Bronchial epithelial cell (primary cell): Measurements from ENCODE around the gene CDH2. TPM values are rescaled to one million over a fixed set of nuclear protein-coding genes. Genes with fewer than 3 reads are reported as not detected.

ENCODE experiments used
- DNase-seq: peaks from one replicate; pipeline ENCODE4 v3.0.0-alpha.2; 2010; ENCODE audit warnings: low read depth
- FAIRE-seq: peaks from 2 replicates; lab custom pipeline; 2011; peaks lifted over from hg19 to GRCh38; lab: Jason Lieb, UNC
- H3K27me3 ChIP-seq: 2 replicates; pipeline ENCODE4 v1.5.1; 2011; ENCODE audit warnings: low read length; ENCODE audit not compliant: control insufficient read depth, insufficient read depth
- H3K36me3 ChIP-seq: 2 replicates; pipeline ENCODE4 v1.5.1; 2011; ENCODE audit warnings: low read length; ENCODE audit not compliant: control insufficient read depth, insufficient read depth
- H3K4me3 ChIP-seq: 2 replicates; pipeline ENCODE4 v1.5.1; 2011; ENCODE audit warnings: mild to moderate bottlenecking, low read depth, low read length, control low read depth
- total RNA-seq: library from RNA; depleted of rRNA; stranded (reverse); fragments of >200 nt; gene quantifications from 2 replicates; pipeline ENCODE4 v1.2.1, GENCODE V29; 2014
- TF ChIP-seq, protein P1 (sequence below): IDR thresholded peaks from 2 replicates; pipeline ENCODE4 v1.5.1; 2011; ENCODE audit warnings: mild to moderate bottlenecking, moderate library complexity, low read length, control low read depth, inconsistent platforms; ENCODE audit not compliant: insufficient read depth, severe bottlenecking

Gene CDH2
- total RNA-seq, 1 donor from 2014 or later = 0.79 TPM

- Histone ChIP-seq H3K4me3 (no peak overlapping the region), H3K36me3 (no peaks in the 10 kb centered on the region), H3K27me3 (no peaks in the 10 kb centered on the region)
- DNase-seq (peak; percentile 82), FAIRE-seq (no peak)
- TF ChIP-seq, protein P1, sequence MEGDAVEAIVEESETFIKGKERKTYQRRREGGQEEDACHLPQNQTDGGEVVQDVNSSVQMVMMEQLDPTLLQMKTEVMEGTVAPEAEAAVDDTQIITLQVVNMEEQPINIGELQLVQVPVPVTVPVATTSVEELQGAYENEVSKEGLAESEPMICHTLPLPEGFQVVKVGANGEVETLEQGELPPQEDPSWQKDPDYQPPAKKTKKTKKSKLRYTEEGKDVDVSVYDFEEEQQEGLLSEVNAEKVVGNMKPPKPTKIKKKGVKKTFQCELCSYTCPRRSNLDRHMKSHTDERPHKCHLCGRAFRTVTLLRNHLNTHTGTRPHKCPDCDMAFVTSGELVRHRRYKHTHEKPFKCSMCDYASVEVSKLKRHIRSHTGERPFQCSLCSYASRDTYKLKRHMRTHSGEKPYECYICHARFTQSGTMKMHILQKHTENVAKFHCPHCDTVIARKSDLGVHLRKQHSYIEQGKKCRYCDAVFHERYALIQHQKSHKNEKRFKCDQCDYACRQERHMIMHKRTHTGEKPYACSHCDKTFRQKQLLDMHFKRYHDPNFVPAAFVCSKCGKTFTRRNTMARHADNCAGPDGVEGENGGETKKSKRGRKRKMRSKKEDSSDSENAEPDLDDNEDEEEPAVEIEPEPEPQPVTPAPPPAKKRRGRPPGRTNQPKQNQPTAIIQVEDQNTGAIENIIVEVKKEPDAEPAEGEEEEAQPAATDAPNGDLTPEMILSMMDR = no peak
Observed at GRCh38 chr18:28125051-28125450, 51.9 kb downstream of the CDH2 start.

DNA sequence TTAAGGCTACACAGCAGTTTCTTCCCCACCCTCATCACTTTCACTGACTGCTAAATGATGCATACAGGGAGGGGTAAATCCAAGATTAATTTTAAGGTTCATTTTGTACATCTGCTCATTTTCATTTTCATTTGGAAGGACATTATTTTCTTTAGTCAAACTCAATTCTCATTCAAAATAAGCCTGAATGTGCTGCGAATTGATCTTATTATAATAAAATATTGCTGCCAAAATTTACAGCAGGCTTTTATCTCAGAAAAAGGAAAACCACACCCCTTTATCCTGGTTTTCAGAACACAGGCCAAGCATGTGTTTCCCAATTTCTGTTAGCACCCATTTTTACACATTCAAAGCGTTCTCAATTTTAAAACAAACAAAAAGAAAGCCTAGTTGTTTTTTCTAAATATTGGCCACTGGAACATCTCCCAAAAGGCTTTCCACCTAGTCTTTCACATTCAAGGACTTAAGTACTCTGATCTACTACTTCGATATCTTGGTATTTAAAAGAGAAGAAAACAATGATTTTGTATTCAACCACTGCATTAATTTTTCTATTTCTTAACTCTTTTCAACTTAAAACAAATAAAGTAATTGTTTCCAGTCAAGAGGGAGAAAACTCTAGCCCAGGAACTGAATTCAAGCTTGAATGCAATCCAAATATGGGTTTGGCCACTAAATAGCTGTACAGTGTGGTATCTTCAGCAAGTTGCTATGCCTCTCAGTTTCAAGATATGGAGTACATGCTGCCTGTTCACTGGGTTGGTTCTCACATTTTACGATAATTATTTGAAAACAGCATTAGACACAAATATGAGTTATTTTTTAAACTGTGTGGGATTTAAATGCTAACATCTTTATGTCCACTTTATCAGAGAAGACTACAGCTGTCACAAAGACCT lies 52.5 kb downstream of the CDH2 start:
- no peaks in the 10 kb centered on the region for H3K36me3 ChIP-seq
- TF ChIP-seq, protein P1 = no peak
- H3K4me3 ChIP-seq = no peak overlapping the region
- no peaks in the 10 kb centered on the region for H3K27me3 ChIP-seq
- FAIRE-seq = no peak
- no peak for DNase-seq

GRCh38 chr18:28123401-28124030 lies 53.4 kb downstream of the CDH2 start:
- TF ChIP-seq, protein P1 = no peak
- H3K27me3 ChIP-seq = no peaks in the 10 kb centered on the region
- FAIRE-seq (no peak), DNase-seq (no peak)
- no peaks in the 10 kb centered on the region for H3K36me3 ChIP-seq
- H3K4me3 ChIP-seq = no peak overlapping the region

- TF ChIP-seq, protein P1 = no peak
- DNase-seq (no peak), FAIRE-seq (no peak)
- no peaks in the 10 kb centered on the region for H3K27me3 ChIP-seq
- H3K36me3 ChIP-seq = no peaks in the 10 kb centered on the region
- no peak overlapping the region for H3K4me3 ChIP-seq
Observed at GRCh38 chr18:28120828-28121515, 56.0 kb downstream of the CDH2 start.

GRCh38 chr18:28116461-28116860 lies 60.5 kb downstream of the CDH2 start:
- Histone ChIP-seq H3K27me3 (no peaks in the 10 kb centered on the region), H3K36me3 (no peaks in the 10 kb centered on the region), H3K4me3 (no peak overlapping the region)
- no peak for DNase-seq
- TF ChIP-seq, protein P1 = no peak
- FAIRE-seq = no peak
